CD4-positive, alpha-beta T cell treated with Interleukin-1 beta for 1 hour (primary cell): ENCODE measurements around the gene NBL1.
A peak's percentile ranks its signal among the peaks of the same experiment; 100 is the strongest.
"Not testable (repeated sequence)": the region's sequence is repeated elsewhere in the genome, so short reads cannot be mapped to it uniquely, and the experiment has no call there.

ENCODE experiments used
- DNase-seq, 2 donors: peaks; one replicate each; pipeline ENCODE4 v3.0.0-alpha.2; 2020 to 2022

The NBL1 gene

GRCh38 chr1:19622204-19622603 is 21.9 kb upstream of the NBL1 start:
- DNase-seq, result no peak

- no peak for DNase-seq
Observed at GRCh38 chr1:19623523-19623922, 20.6 kb upstream of the NBL1 start.

DNA sequence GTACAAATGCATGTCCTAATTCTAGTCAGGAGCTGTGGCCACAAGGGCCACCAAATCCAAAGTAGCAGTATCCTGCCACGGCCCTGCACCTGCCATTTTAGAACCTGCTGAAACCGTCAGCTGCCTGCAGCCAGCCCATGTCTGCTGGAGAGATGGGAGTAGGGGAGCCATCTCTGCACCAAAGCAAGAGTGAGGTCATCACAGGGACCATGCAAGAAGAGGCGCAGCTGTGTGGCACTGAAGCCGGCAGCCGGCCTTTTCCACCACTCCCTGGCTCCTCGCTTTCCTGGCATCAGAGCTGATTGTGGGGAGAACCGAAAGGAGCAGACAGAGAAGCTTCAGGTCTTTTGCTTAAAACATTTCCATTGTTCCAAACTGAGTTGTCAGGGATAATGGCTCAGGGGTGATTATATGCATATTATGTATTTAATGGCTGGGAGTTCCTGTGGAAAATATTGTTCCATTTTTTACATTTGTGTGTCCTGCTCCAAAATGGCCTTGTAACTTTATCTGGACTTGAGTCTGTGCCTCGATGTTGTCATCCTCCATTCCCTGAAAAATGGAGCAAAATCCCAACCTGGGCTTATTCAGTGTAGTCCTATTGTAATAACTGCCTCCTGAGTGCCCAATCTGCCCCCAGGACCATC is 18.7 kb upstream of the NBL1 start:
- DNase-seq, result no peak

DNA sequence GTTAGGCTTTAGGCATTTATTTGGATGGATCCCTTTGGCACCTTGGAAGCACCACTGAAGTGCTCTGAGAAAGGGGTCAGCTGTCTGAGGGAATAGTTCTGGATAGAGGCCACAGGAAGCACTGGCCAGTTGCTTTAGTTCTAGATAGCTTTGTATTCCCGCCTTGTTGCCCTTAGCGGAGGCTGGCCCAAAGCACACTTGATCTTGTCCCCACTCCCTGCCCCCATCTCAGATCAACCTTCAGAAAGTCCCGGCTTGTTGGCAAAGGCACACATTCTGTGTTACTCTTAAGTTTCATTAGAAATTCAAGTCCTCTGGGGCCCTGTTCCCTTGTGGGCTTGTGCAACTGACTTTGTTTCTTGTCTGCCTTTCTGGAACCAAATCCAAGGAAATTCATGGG is 15.2 kb upstream of the NBL1 start:
- no peak for DNase-seq

DNA sequence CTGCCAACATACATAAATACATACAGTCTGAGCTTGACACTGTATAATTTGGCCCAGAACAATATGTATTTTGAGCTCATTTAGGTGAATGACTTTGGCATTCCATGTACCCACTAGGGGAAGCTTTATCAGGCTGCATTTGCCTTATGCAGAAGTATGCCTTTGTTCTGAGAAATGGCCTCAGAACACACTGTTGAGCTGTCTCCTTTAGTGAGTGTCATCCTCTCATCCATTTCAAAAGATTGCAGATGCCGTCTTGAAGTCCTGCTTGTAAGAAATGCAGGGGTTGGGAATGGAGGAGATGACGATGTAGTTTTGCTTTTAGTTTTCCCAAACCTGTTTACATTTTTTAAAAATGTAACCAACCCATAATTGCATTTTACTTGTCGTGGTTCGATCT is 14.8 kb upstream of the NBL1 start:
- no peak for DNase-seq

- DNase-seq, result not testable (repeated sequence)
Observed at GRCh38 chr1:19630192-19630591, 13.9 kb upstream of the NBL1 start.

GRCh38 chr1:19630720-19631395 is 13.3 kb upstream of the NBL1 start:
- DNase-seq, result no peak

- DNase-seq, result no peak
Observed at GRCh38 chr1:19632211-19632610, 11.9 kb upstream of the NBL1 start.

GRCh38 chr1:19633106-19633505 is 11.0 kb upstream of the NBL1 start:
- no peak for DNase-seq

DNA sequence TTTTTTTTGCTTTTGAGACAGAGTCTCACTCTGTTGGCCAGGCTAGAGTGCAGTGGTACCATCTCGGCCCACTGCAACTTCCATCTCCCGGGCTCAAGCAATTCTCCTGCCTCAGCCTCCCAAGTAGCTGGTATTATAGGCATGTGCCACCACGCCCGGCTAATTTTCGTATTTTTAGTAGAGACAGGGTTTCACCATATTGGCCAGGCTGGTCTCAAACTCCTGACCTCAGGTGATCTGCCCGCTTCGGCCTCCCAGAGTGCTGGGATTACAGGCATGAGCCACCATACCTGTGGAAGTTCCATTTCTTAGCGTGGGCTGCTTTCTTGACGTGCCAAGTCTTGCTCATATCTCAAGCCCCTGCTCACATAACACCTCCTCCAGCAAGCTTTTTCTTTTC is 9.0 kb upstream of the NBL1 start:
- not testable (repeated sequence) for DNase-seq

- DNase-seq, result no peak
Observed at GRCh38 chr1:19635646-19636045, 8.5 kb upstream of the NBL1 start.

- DNase-seq, result no peak
Observed at GRCh38 chr1:19636065-19636464, 8.0 kb upstream of the NBL1 start.

DNA sequence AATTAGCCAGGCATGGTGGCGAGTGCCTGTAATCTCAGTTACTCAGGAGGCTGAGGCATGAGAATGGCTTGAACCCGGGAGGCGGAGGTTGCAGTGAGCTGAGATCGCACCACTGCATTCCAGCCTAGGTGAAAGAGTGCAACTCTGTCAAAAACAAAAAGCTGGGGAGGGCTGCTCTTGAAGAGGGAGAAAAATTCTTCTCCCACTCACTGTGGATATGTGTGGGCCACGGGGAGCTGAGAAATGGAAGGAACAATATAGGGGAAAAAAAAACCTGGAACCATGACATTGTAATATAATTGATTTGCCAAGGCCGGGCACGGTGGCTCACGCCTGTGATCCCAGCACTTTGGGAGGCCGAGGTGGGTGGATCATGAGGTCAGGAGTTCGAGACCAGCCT is 7.4 kb upstream of the NBL1 start:
- not testable (repeated sequence) for DNase-seq

- DNase-seq, result no peak
Observed at GRCh38 chr1:19637606-19638005, 6.5 kb upstream of the NBL1 start.

- DNase-seq, result not testable (repeated sequence)
Observed at GRCh38 chr1:19639228-19639627, 4.9 kb upstream of the NBL1 start.

- no peak for DNase-seq
Observed at GRCh38 chr1:19639999-19640362, 4.1 kb upstream of the NBL1 start.

GRCh38 chr1:19640363-19641316 is 3.5 kb upstream of the NBL1 start:
- no peak for DNase-seq

DNA sequence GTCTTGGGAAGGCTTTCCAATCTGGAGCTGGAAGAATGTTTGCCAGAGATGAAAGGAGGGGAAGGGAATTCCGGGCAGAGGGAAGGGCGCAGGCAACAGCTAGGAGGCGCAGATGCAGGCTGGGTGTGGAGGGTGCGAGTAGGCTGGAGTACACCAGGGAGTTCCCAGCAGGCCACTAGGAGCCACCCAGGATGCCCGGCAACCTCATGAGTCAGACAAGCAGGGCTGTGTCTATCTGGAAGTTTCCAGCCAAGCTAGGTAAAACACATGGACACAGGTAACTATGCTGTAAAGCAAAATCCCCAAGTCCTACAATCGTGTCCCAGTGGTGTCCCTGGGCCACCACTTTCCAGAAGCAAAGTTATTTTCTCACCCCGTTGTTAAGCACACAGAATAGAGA is 990 bp upstream of the NBL1 start:
- no peak for DNase-seq

DNA sequence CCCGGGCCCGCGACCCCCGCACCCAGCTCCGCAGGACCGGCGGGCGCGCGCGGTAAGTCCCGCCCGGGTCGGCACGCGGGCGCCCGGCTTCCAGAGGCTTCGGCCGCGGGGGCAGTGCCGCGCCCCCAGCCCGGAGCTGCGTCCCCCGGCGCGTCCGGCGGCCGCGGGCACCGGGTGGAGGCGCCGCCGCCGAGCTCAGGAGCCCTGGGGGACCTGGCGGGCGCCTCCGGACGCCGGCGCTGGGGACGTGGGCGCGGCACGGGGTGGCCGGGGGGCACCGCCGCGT is 227 bp downstream of the NBL1 start:
- no peak for DNase-seq

GRCh38 chr1:19644681-19645410 is 735 bp downstream of the NBL1 start:
- peak; percentile 30 to 48 for DNase-seq

DNA sequence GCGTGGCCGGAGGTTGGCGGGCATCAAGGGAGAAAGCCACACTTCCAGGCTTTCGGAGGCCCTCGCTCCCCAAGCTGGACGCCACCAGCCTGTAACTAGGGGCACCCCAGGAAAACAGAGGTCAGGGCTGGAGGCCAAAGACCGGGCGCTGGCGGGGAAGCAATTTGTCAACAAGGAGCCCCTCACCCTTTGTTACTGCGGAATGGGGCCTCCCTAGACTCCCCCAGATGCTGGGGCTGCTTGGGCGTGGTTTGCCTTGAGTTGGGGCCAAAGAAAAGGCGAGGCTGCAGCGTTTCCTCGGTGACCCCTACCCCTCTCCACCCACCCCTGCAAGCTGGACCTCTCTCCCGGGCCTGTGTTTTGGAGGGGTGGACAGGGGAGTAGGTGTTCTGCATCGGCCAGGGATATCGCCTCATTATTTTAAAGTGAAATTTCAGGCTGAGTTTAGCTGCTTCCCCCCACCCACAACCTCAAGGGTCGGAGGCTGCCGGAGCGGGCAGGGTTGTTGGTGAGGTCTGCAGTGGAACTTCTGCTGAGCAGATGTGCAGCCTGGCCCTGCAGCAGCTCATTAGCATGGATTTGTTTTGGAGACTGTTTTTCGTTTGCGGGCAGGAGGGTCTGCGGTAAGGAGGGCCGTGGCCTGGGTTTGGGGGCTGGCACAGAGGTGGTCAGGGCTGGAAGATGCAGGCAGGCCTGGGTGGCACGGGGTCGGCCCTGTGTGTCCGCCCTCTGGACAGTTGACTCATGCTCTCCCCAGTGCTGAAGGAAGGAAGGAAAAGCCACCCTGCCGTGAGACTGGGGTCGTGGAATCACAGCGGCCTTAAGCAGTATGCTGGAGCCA is 1.5 kb downstream of the NBL1 start:
- no peak for DNase-seq
